H9 (cell line): ENCODE results near the gene TCF7L1. TPM values are rescaled to one million over a fixed set of nuclear protein-coding genes. Genes with fewer than 3 reads are reported as not detected.

Experiments
- DNase-seq: peaks from one replicate; pipeline ENCODE4 v3.0.0-alpha.2; 2017
- H2AFZ ChIP-seq: one replicate; pipeline ENCODE4 v1.6.1; 2013; ENCODE audit warnings: mild to moderate bottlenecking, low read length, control low read depth, moderate library complexity
- H2AK5ac ChIP-seq: 2 replicates; pipeline ENCODE4 v1.6.1; 2013; ENCODE audit warnings: low read length, control low read depth, mixed read lengths; ENCODE audit not compliant: insufficient read length
- H2BK120ac ChIP-seq: one replicate; pipeline ENCODE4 v1.6.1; 2013; ENCODE audit warnings: low read depth, mild to moderate bottlenecking, low read length, control low read depth, inconsistent platforms; ENCODE audit not compliant: poor library complexity, severe bottlenecking
- H2BK12ac ChIP-seq: 2 replicates; pipeline ENCODE4 v1.6.1; 2013; ENCODE audit warnings: low read length, control low read depth, mixed read lengths, low read depth; ENCODE audit not compliant: insufficient read length
- H2BK15ac ChIP-seq: 2 replicates; pipeline ENCODE4 v1.6.1; 2013; ENCODE audit warnings: low read depth, low read length, control low read depth
- H2BK20ac ChIP-seq: one replicate; pipeline ENCODE4 v1.6.1; 2013; ENCODE audit warnings: low read depth, mild to moderate bottlenecking, low read length, control low read depth, inconsistent platforms; ENCODE audit not compliant: poor library complexity, severe bottlenecking
- H2BK5ac ChIP-seq: 2 replicates; pipeline ENCODE4 v1.6.1; 2013; ENCODE audit warnings: low read length, control low read depth, mixed read lengths; ENCODE audit not compliant: insufficient read length
- H3K14ac ChIP-seq: 2 replicates; pipeline ENCODE4 v1.6.1; 2013; ENCODE audit warnings: low read length, control low read depth; ENCODE audit not compliant: insufficient read depth
- H3K18ac ChIP-seq: 2 replicates; pipeline ENCODE4 v1.6.1; 2013; ENCODE audit warnings: low read depth, mild to moderate bottlenecking, mixed read lengths, low read length, control low read depth; ENCODE audit not compliant: insufficient read length
- H3K23ac ChIP-seq: 2 replicates; pipeline ENCODE4 v1.6.1; 2013; ENCODE audit warnings: low read length, control low read depth, mixed read lengths, low read depth; ENCODE audit not compliant: insufficient read length
- H3K23me2 ChIP-seq: 2 replicates; pipeline ENCODE4 v1.6.1; 2013; ENCODE audit warnings: low read depth, mild to moderate bottlenecking, mixed read lengths, low read length, control low read depth; ENCODE audit not compliant: insufficient read length, poor library complexity, severe bottlenecking
- H3K27ac ChIP-seq: 2 replicates; pipeline ENCODE4 v1.5.1; 2013; ENCODE audit warnings: low read length, control low read depth, mixed read lengths, low read depth; ENCODE audit not compliant: insufficient read length
- H3K27me3 ChIP-seq: 2 replicates; pipeline ENCODE4 v1.6.1; 2013; ENCODE audit warnings: low read length, control low read depth, inconsistent platforms; ENCODE audit not compliant: insufficient read depth
- H3K4ac ChIP-seq: 2 replicates; pipeline ENCODE4 v1.6.1; 2013; ENCODE audit warnings: low read depth, mild to moderate bottlenecking, control low read depth, inconsistent platforms, low read length, moderate library complexity
- H3K4me1 ChIP-seq: 2 replicates; pipeline ENCODE4 v1.6.1; 2013; ENCODE audit warnings: low read length, control low read depth, inconsistent platforms; ENCODE audit not compliant: insufficient read depth
- H3K4me2 ChIP-seq: 2 replicates; pipeline ENCODE4 v1.6.1; 2013; ENCODE audit warnings: low read length, control low read depth, mixed read lengths; ENCODE audit not compliant: insufficient read length, insufficient read depth
- H3K56ac ChIP-seq: 2 replicates; pipeline ENCODE4 v1.6.1; 2013; ENCODE audit warnings: low read depth, mild to moderate bottlenecking, mixed read lengths, low read length, control low read depth; ENCODE audit not compliant: insufficient read length
- H3K79me1 ChIP-seq: 2 replicates; pipeline ENCODE4 v1.6.1; 2013; ENCODE audit warnings: low read depth, mild to moderate bottlenecking, moderate library complexity, low read length, control low read depth, inconsistent platforms; ENCODE audit not compliant: insufficient read depth, poor library complexity, severe bottlenecking
- H3K79me2 ChIP-seq: 2 replicates; pipeline ENCODE4 v1.6.1; 2013; ENCODE audit warnings: low read length, control low read depth, inconsistent platforms; ENCODE audit not compliant: insufficient read depth
- H3K9ac ChIP-seq: 2 replicates; pipeline ENCODE4 v1.6.1; 2013; ENCODE audit warnings: low read length, control low read depth, mixed read lengths; ENCODE audit not compliant: insufficient read length; ENCODE audit errors: extremely low read depth
- H3K9me3 ChIP-seq: one replicate; pipeline ENCODE4 v1.6.1; 2013; ENCODE audit warnings: low read depth, low read length, inconsistent platforms; ENCODE audit not compliant: control insufficient read depth
- H3T11ph ChIP-seq: one replicate; pipeline ENCODE4 v1.6.1; 2013; ENCODE audit warnings: mild to moderate bottlenecking, low read length, control low read depth, inconsistent platforms
- H4K20me1 ChIP-seq: one replicate; pipeline ENCODE4 v1.6.1; 2013; ENCODE audit not compliant: control insufficient read depth, insufficient read length, insufficient read depth
- H4K5ac ChIP-seq: 2 replicates; pipeline ENCODE4 v1.6.1; 2013; ENCODE audit warnings: low read depth, mild to moderate bottlenecking, mixed read lengths, low read length, control low read depth; ENCODE audit not compliant: insufficient read length
- H4K8ac ChIP-seq: replicated peaks from 2 replicates; pipeline ENCODE4 v1.6.1; 2013; ENCODE audit warnings: low read length, control low read depth, mixed read lengths, low read depth; ENCODE audit not compliant: insufficient read length
- H4K91ac ChIP-seq: 2 replicates; pipeline ENCODE4 v1.6.1; 2013; ENCODE audit warnings: low read depth, mild to moderate bottlenecking, moderate library complexity, mixed read lengths, low read length, control low read depth; ENCODE audit not compliant: insufficient read length
- H3K27ac Mint-ChIP-seq, 3 experiments: 2 replicates in 2 of 3; 3 replicates in 1 of 3; pipeline ENCODE4 v1.8.0; 2020 to 2021; ENCODE audit warnings: mixed read lengths in 3 of 3, mild to moderate bottlenecking in 1 of 3, moderate library complexity in 1 of 3
- H3K27me3 Mint-ChIP-seq: 2 replicates; pipeline ENCODE4 v1.8.0; 2021; ENCODE audit warnings: low read depth, mild to moderate bottlenecking, moderate library complexity, mixed read lengths
- H3K36me3 Mint-ChIP-seq, 3 experiments: 2 replicates in 2 of 3; 3 replicates in 1 of 3; pipeline ENCODE4 v1.8.0; 2020 to 2021; ENCODE audit warnings: low read depth in 3 of 3, mixed read lengths in 3 of 3; ENCODE audit not compliant: insufficient read depth in 1 of 3
- H3K4me1 Mint-ChIP-seq, 2 experiments: 2 replicates each; pipeline ENCODE4 v1.8.0; 2020; ENCODE audit warnings: mixed read lengths in 2 of 2
- H3K4me3 Mint-ChIP-seq, 2 experiments: 2 replicates in 1 of 2; 3 replicates in 1 of 2; pipeline ENCODE4 v1.8.0; 2020 to 2021; ENCODE audit warnings: mild to moderate bottlenecking in 2 of 2, mixed read lengths in 2 of 2, moderate library complexity in 1 of 2
- H3K9me3 Mint-ChIP-seq, 2 experiments: 2 replicates in 1 of 2; 3 replicates in 1 of 2; pipeline ENCODE4 v1.8.0; 2020; ENCODE audit warnings: mild to moderate bottlenecking in 2 of 2, mixed read lengths in 2 of 2, moderate library complexity in 1 of 2
- WGBS: extraction: QIAGEN DNeasy Blood & Tissue Kit; methylation state at CpG from one replicate; pipeline ENCODE4 v1.1.7; 2013; ENCODE audit warnings: missing lambda C conversion rate, low lambda C conversion rate, mixed read lengths; ENCODE audit not compliant: insufficient read length; ENCODE audit errors: extremely low coverage; 5-methylcytosine and 5-hydroxymethylcytosine counted together
- total RNA-seq: library from RNA; stranded (reverse); gene quantifications from 2 replicates; pipeline ENCODE4 v1.2.1, GENCODE V29; 2021
- TF ChIP-seq, protein P1 (sequence below): fragments of 200-600 bp; sonication (generic); conservative IDR thresholded peaks from 3 replicates; pipeline ENCODE4 v1.8.0; 2021; ENCODE audit warnings: antibody characterized with exemption, mild to moderate bottlenecking

Gene TCF7L1
- total RNA-seq, 1 experiment from 2014 or later = 112 TPM

- WGBS = no CpG with 5 or more reads among the region's 9 CpGs
- no peak overlapping the region for H2BK12ac ChIP-seq
- peaks cover 6% of the 10 kb centered on the region for H3K79me1 ChIP-seq
- no peak overlapping the region for H4K8ac ChIP-seq
- H3K14ac ChIP-seq = no peak overlapping the region
- Mint-ChIP-seq H3K4me1 (peaks cover 56 to 58% of the 10 kb centered on the region in 2 experiments), H3K27ac (peak overlapping the region in 2 of 3 experiments; percentile 29 to 50; a peak in 4 of 7 replicates), H3K36me3 (peaks cover 4 to 13% (median 11%) of the 10 kb centered on the region in 3 experiments; a peak in 5 of 7 replicates), H3K27me3 (no peaks in the 10 kb centered on the region; the same call in 1 of the 2 replicates), H3K4me3 (no peak overlapping the region; a peak in 1 of 5 replicates), H3K9me3 (no peaks in the 10 kb centered on the region)
- no peak overlapping the region for H3K9ac ChIP-seq
- no peak overlapping the region for H3K18ac ChIP-seq
- DNase-seq = no peak
- H3K23me2 ChIP-seq = no peaks in the 10 kb centered on the region
- H3K79me2 ChIP-seq = no peaks in the 10 kb centered on the region
- TF ChIP-seq, protein P1, sequence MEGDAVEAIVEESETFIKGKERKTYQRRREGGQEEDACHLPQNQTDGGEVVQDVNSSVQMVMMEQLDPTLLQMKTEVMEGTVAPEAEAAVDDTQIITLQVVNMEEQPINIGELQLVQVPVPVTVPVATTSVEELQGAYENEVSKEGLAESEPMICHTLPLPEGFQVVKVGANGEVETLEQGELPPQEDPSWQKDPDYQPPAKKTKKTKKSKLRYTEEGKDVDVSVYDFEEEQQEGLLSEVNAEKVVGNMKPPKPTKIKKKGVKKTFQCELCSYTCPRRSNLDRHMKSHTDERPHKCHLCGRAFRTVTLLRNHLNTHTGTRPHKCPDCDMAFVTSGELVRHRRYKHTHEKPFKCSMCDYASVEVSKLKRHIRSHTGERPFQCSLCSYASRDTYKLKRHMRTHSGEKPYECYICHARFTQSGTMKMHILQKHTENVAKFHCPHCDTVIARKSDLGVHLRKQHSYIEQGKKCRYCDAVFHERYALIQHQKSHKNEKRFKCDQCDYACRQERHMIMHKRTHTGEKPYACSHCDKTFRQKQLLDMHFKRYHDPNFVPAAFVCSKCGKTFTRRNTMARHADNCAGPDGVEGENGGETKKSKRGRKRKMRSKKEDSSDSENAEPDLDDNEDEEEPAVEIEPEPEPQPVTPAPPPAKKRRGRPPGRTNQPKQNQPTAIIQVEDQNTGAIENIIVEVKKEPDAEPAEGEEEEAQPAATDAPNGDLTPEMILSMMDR = no peak
- H4K5ac ChIP-seq = no peak overlapping the region
- H3K27ac ChIP-seq = no peak overlapping the region
- no peak overlapping the region for H2BK5ac ChIP-seq
- no peak overlapping the region for H3K4ac ChIP-seq
- H3K4me2 ChIP-seq = no peak overlapping the region
- H2BK20ac ChIP-seq = no peak overlapping the region
- no peak overlapping the region for H2BK120ac ChIP-seq
- H3K23ac ChIP-seq = no peak overlapping the region
- no peak overlapping the region for H2AFZ ChIP-seq
- no peak overlapping the region for H2AK5ac ChIP-seq
- no peak overlapping the region for H3K56ac ChIP-seq
- H3K9me3 ChIP-seq = no peaks in the 10 kb centered on the region
- H3K4me1 ChIP-seq = peaks cover 4% of the 10 kb centered on the region; the same call in 1 of the 2 replicates
- H4K91ac ChIP-seq = no peak overlapping the region
- H2BK15ac ChIP-seq = no peak overlapping the region
- no peak overlapping the region for H3T11ph ChIP-seq
- no peaks in the 10 kb centered on the region for H3K27me3 ChIP-seq
- H4K20me1 ChIP-seq = no peaks in the 10 kb centered on the region
These were observed 142.9 kb downstream of the TCF7L1 start for GRCh38 chr2:85275984-85276540.
